ENCODE measurements around the gene AUP1. TPM values are rescaled to one million over a fixed set of nuclear protein-coding genes. Genes with fewer than 3 reads are reported as not detected.

Gene AUP1
- total and polyA plus RNA-seq, 2 experiments from 2014 or later = 98.7 to 105 TPM

DNA sequence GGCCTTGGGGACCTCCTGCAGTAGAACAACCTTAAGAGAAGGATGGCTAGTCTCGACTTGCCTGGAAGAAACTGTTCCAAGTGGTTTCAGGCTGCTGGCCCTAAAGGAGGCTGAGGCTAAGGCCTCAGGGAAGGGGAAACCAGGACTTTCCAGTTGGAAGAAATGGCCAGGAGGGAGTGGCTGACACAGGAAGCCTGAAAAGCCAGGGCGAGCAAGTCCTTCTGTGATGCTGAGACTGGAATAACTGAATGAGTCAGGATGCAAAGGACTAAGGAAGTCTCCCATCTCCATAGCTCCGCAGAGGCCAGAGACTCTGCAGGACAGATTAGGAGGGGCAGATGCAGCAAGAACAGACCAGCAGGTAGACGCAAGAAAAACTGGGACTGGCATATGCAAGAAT is 7.6 kb upstream of the AUP1 start:
- H3K4me1 Mint-ChIP-seq = no peaks in the 10 kb centered on the region; the same call in none of the 3 replicates
- no peak overlapping the region for H2AFZ ChIP-seq
- no peaks in the 10 kb centered on the region for H3K9me2 ChIP-seq (ENCODE audit: insufficient read depth)
- no peak overlapping the region for H3K4me2 ChIP-seq
- DNase-seq (ENCODE audit: low spot score) (no peak), ATAC-seq (no peak)
- H3K27me3 Mint-ChIP-seq (ENCODE audit: insufficient read depth, low read depth, poor library complexity) = peaks cover 6% of the 10 kb centered on the region
- H3K4me3 Mint-ChIP-seq = no peak overlapping the region
- no peak overlapping the region for H3K4me3 ChIP-seq
- peaks cover 14% of the 10 kb centered on the region for H3K36me3 Mint-ChIP-seq (ENCODE audit: low read depth)
- TF ChIP-seq EZH2phosphoT487 (IDR thresholded peaks at IDR 0.05; ENCODE audit: unreplicated experiment) = no peak
- TF ChIP-seq ZNF114 (CRISPR knock-in tag; IDR thresholded peaks at IDR 0.05) = no peak
- TF ChIP-seq CREB1 (CRISPR knock-in tag; IDR thresholded peaks at IDR 0.05; ENCODE audit: low read depth) = no peak
- no peak for TF ChIP-seq NANOG (IDR thresholded peaks at IDR 0.05; ENCODE audit: borderline replicate concordance)
- no peak for TF ChIP-seq STAT1 (IDR thresholded peaks at IDR 0.05; ENCODE audit: unreplicated experiment)
- TF ChIP-seq JUNB (IDR thresholded peaks at IDR 0.05; ENCODE audit: unreplicated experiment) = no peak
- TF ChIP-seq, protein P1, sequence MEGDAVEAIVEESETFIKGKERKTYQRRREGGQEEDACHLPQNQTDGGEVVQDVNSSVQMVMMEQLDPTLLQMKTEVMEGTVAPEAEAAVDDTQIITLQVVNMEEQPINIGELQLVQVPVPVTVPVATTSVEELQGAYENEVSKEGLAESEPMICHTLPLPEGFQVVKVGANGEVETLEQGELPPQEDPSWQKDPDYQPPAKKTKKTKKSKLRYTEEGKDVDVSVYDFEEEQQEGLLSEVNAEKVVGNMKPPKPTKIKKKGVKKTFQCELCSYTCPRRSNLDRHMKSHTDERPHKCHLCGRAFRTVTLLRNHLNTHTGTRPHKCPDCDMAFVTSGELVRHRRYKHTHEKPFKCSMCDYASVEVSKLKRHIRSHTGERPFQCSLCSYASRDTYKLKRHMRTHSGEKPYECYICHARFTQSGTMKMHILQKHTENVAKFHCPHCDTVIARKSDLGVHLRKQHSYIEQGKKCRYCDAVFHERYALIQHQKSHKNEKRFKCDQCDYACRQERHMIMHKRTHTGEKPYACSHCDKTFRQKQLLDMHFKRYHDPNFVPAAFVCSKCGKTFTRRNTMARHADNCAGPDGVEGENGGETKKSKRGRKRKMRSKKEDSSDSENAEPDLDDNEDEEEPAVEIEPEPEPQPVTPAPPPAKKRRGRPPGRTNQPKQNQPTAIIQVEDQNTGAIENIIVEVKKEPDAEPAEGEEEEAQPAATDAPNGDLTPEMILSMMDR (conservative IDR thresholded peaks at IDR 0.05; ENCODE audit: low read depth in 2 of 2) = no peak
- TF ChIP-seq, protein P2, sequence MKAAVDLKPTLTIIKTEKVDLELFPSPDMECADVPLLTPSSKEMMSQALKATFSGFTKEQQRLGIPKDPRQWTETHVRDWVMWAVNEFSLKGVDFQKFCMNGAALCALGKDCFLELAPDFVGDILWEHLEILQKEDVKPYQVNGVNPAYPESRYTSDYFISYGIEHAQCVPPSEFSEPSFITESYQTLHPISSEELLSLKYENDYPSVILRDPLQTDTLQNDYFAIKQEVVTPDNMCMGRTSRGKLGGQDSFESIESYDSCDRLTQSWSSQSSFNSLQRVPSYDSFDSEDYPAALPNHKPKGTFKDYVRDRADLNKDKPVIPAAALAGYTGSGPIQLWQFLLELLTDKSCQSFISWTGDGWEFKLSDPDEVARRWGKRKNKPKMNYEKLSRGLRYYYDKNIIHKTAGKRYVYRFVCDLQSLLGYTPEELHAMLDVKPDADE (IDR thresholded peaks at IDR 0.05) = no peak
- TF ChIP-seq, protein P3, sequence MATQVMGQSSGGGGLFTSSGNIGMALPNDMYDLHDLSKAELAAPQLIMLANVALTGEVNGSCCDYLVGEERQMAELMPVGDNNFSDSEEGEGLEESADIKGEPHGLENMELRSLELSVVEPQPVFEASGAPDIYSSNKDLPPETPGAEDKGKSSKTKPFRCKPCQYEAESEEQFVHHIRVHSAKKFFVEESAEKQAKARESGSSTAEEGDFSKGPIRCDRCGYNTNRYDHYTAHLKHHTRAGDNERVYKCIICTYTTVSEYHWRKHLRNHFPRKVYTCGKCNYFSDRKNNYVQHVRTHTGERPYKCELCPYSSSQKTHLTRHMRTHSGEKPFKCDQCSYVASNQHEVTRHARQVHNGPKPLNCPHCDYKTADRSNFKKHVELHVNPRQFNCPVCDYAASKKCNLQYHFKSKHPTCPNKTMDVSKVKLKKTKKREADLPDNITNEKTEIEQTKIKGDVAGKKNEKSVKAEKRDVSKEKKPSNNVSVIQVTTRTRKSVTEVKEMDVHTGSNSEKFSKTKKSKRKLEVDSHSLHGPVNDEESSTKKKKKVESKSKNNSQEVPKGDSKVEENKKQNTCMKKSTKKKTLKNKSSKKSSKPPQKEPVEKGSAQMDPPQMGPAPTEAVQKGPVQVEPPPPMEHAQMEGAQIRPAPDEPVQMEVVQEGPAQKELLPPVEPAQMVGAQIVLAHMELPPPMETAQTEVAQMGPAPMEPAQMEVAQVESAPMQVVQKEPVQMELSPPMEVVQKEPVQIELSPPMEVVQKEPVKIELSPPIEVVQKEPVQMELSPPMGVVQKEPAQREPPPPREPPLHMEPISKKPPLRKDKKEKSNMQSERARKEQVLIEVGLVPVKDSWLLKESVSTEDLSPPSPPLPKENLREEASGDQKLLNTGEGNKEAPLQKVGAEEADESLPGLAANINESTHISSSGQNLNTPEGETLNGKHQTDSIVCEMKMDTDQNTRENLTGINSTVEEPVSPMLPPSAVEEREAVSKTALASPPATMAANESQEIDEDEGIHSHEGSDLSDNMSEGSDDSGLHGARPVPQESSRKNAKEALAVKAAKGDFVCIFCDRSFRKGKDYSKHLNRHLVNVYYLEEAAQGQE (IDR thresholded peaks at IDR 0.05; ENCODE audit: unreplicated experiment) = no peak
- TF ChIP-seq, protein P4, sequence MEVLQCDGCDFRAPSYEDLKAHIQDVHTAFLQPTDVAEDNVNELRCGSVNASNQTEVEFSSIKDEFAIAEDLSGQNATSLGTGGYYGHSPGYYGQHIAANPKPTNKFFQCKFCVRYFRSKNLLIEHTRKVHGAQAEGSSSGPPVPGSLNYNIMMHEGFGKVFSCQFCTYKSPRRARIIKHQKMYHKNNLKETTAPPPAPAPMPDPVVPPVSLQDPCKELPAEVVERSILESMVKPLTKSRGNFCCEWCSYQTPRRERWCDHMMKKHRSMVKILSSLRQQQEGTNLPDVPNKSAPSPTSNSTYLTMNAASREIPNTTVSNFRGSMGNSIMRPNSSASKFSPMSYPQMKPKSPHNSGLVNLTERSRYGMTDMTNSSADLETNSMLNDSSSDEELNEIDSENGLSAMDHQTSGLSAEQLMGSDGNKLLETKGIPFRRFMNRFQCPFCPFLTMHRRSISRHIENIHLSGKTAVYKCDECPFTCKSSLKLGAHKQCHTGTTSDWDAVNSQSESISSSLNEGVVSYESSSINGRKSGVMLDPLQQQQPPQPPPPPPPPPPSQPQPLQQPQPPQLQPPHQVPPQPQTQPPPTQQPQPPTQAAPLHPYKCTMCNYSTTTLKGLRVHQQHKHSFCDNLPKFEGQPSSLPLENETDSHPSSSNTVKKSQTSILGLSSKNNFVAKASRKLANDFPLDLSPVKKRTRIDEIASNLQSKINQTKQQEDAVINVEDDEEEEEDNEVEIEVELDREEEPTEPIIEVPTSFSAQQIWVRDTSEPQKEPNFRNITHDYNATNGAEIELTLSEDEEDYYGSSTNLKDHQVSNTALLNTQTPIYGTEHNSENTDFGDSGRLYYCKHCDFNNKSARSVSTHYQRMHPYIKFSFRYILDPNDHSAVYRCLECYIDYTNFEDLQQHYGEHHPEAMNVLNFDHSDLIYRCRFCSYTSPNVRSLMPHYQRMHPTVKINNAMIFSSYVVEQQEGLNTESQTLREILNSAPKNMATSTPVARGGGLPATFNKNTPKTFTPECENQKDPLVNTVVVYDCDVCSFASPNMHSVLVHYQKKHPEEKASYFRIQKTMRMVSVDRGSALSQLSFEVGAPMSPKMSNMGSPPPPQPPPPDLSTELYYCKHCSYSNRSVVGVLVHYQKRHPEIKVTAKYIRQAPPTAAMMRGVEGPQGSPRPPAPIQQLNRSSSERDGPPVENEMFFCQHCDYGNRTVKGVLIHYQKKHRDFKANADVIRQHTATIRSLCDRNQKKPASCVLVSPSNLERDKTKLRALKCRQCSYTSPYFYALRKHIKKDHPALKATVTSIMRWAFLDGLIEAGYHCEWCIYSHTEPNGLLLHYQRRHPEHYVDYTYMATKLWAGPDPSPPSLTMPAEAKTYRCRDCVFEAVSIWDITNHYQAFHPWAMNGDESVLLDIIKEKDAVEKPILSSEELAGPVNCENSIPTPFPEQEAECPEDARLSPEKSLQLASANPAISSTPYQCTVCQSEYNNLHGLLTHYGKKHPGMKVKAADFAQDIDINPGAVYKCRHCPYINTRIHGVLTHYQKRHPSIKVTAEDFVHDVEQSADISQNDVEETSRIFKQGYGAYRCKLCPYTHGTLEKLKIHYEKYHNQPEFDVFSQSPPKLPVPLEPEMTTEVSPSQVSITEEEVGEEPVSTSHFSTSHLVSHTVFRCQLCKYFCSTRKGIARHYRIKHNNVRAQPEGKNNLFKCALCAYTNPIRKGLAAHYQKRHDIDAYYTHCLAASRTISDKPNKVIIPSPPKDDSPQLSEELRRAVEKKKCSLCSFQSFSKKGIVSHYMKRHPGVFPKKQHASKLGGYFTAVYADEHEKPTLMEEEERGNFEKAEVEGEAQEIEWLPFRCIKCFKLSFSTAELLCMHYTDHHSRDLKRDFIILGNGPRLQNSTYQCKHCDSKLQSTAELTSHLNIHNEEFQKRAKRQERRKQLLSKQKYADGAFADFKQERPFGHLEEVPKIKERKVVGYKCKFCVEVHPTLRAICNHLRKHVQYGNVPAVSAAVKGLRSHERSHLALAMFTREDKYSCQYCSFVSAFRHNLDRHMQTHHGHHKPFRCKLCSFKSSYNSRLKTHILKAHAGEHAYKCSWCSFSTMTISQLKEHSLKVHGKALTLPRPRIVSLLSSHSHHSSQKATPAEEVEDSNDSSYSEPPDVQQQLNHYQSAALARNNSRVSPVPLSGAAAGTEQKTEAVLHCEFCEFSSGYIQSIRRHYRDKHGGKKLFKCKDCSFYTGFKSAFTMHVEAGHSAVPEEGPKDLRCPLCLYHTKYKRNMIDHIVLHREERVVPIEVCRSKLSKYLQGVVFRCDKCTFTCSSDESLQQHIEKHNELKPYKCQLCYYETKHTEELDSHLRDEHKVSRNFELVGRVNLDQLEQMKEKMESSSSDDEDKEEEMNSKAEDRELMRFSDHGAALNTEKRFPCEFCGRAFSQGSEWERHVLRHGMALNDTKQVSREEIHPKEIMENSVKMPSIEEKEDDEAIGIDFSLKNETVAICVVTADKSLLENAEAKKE (CRISPR knock-in tag; IDR thresholded peaks at IDR 0.05) = no peak
- TF ChIP-seq EZH2 (IDR thresholded peaks at IDR 0.05; ENCODE audit: low read depth, unreplicated experiment) = no peak
- no peak for TF ChIP-seq ZNF331 (CRISPR knock-in tag; IDR thresholded peaks at IDR 0.05; ENCODE audit: low read depth)
- TF ChIP-seq POLR2AphosphoS5 (IDR thresholded peaks at IDR 0.05; ENCODE audit: low read depth) = no peak
- no peaks in the 10 kb centered on the region; the same call in 1 of the 2 replicates for H4K20me1 ChIP-seq (replicated peaks; ENCODE audit: insufficient read depth)
- H3K4me1 ChIP-seq (ENCODE audit: insufficient read depth) = no peaks in the 10 kb centered on the region
- H3K79me2 ChIP-seq (replicated peaks; ENCODE audit: insufficient read depth) = no peaks in the 10 kb centered on the region
- no peak overlapping the region for H3K27ac Mint-ChIP-seq
- H3K9me3 Mint-ChIP-seq = no peaks in the 10 kb centered on the region; the same call in 2 of the 3 replicates
- no peak overlapping the region for H3K27ac ChIP-seq (ENCODE audit: low read depth)
- no peaks in the 10 kb centered on the region for H3K36me3 ChIP-seq (ENCODE audit: insufficient read depth)
- H3F3A ChIP-seq (replicated peaks; ENCODE audit: low read depth) = no peaks in the 10 kb centered on the region
- H3K27me3 ChIP-seq (ENCODE audit: insufficient read depth) = no peaks in the 10 kb centered on the region
